Effector memory CD4-positive, alpha-beta T cell (primary cell): ENCODE results near the gene CFAP99.

ENCODE experiments used
- DNase-seq, 3 donors: peaks; one replicate each; pipeline ENCODE4 v3.0.0-alpha.2; 2020
- H3K27ac ChIP-seq: 2 replicates; pipeline ENCODE4 v1.7.0; 2013; ENCODE audit warnings: mild to moderate bottlenecking, low read length, moderate library complexity; ENCODE audit not compliant: insufficient read depth, poor library complexity, severe bottlenecking
- H3K27me3 ChIP-seq: replicated peaks from 2 replicates; pipeline ENCODE4 v1.7.0; 2013; ENCODE audit warnings: mild to moderate bottlenecking, low read length; ENCODE audit not compliant: insufficient read depth, control insufficient read depth, poor library complexity, severe bottlenecking
- H3K36me3 ChIP-seq: 2 replicates; pipeline ENCODE4 v1.7.0; 2013; ENCODE audit warnings: mild to moderate bottlenecking, low read length, moderate library complexity; ENCODE audit not compliant: control insufficient read depth, insufficient read depth
- H3K4me1 ChIP-seq: 2 replicates; pipeline ENCODE4 v1.7.0; 2013; ENCODE audit warnings: low read length, mild to moderate bottlenecking; ENCODE audit not compliant: control insufficient read depth, insufficient read depth, poor library complexity, severe bottlenecking
- H3K4me3 ChIP-seq: 2 replicates; pipeline ENCODE4 v1.7.0; 2013; ENCODE audit warnings: low read length, low read depth, mild to moderate bottlenecking; ENCODE audit not compliant: insufficient read depth, poor library complexity, severe bottlenecking
- H3K9me3 ChIP-seq: 2 replicates; pipeline ENCODE4 v1.7.0; 2013; ENCODE audit warnings: mild to moderate bottlenecking, low read length, moderate library complexity; ENCODE audit not compliant: control insufficient read depth

The CFAP99 gene

GRCh38 chr4:2417226-2417764 is 1.5 kb upstream of the CFAP99 start:
- no peaks in the 10 kb centered on the region for H3K36me3 ChIP-seq
- no peaks in the 10 kb centered on the region for H3K9me3 ChIP-seq
- H3K27me3 ChIP-seq = no peaks in the 10 kb centered on the region
- H3K27ac ChIP-seq = peak overlapping the region; percentile 50
- DNase-seq = no peak
- H3K4me1 ChIP-seq = peaks cover 48% of the 10 kb centered on the region
- H3K4me3 ChIP-seq = peak overlapping the region; percentile 81

GRCh38 chr4:2417765-2418649 is 748 bp upstream of the CFAP99 start, which contains the start of gene ZFYVE28:
Gene ZFYVE28 (minus strand): TSS chr4:2418645. CDS start chr4:2418323, 322 bp downstream.
- no peaks in the 10 kb centered on the region for H3K27me3 ChIP-seq
- no peak for DNase-seq
- no peaks in the 10 kb centered on the region for H3K9me3 ChIP-seq
- peaks cover 41% of the 10 kb centered on the region for H3K4me1 ChIP-seq
- H3K4me3 ChIP-seq = peak within 1 kb of the TSS; percentile 81
- H3K27ac ChIP-seq = peak within 1 kb of the TSS; percentile 92
- no peaks in the 10 kb centered on the region for H3K36me3 ChIP-seq

GRCh38 chr4:2419814-2420213 is 1.1 kb downstream of the CFAP99 start:
- H3K27ac ChIP-seq = peak overlapping the region; percentile 92
- H3K36me3 ChIP-seq = no peaks in the 10 kb centered on the region
- H3K27me3 ChIP-seq = no peaks in the 10 kb centered on the region
- H3K4me3 ChIP-seq = no peak overlapping the region
- no peak for DNase-seq
- H3K4me1 ChIP-seq = peaks cover 27% of the 10 kb centered on the region
- no peaks in the 10 kb centered on the region for H3K9me3 ChIP-seq

DNA sequence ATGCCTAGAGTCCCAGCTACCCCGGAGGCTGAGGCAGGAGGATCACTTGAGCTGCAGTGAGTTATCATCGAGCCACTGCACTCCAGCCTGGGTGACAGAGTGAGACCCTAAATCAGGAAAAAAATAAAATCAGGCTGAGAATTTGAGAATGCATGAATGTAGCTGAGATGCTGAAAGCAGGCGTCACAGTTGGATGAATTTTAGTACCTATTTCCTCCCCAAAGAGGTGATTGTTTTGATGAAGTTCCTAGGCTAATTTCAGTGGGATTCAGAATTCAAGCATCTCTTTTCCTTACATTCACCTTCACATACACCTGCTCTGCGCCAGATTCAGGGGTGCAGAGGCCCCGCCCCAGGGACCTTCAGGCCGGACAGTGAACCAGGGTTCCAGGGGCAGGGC is 3.2 kb downstream of the CFAP99 start:
- Histone ChIP-seq H3K9me3 (no peaks in the 10 kb centered on the region), H3K4me3 (no peak overlapping the region), H3K27me3 (no peaks in the 10 kb centered on the region), H3K4me1 (peaks cover 12% of the 10 kb centered on the region), H3K27ac (no peak overlapping the region), H3K36me3 (no peaks in the 10 kb centered on the region)
- no peak for DNase-seq

DNA sequence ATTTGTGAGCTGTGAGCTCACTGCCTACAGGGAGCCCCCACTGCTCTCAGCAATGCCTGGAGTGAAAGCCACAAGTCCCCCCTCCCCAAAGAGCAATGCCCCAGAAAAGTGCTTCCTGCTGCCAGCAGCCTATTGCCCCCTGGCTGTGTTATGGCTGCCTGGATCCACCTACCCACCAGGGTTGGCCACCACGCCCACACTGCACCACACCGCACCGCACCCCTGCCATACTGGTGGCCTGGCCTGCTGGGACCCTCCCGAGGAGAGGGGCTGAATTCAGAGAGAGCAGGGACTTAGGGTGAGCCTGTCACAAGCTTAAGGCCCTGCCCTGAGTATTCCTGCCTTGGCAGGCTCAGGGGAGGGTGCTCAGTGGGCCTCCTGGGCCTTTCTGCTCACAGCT is 4.3 kb downstream of the CFAP99 start:
- DNase-seq = no peak
- no peaks in the 10 kb centered on the region for H3K36me3 ChIP-seq
- H3K4me3 ChIP-seq = no peak overlapping the region
- H3K4me1 ChIP-seq = peaks cover 5% of the 10 kb centered on the region
- no peaks in the 10 kb centered on the region for H3K27me3 ChIP-seq
- H3K9me3 ChIP-seq = no peaks in the 10 kb centered on the region
- H3K27ac ChIP-seq = no peak overlapping the region

DNA sequence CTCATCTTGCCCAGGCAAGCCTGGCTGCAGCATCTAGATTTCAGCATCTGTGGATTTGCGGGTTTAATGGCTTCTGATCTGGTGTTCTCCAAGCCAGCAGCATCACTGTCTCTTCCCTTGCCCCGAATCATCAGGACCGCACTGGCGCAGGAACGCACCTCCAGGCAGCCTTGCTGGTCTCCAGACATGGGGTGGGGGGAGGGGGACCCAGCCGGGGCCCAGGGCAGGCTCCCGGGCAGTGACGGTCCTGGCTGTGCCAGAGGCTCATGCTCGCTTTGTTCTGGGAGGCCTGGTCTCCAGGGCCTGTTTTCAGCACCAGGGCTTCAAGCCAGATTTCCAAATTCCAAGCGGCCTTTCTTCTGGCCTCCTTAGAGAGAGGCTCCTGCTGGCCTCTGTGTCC is 4.9 kb downstream of the CFAP99 start:
- no peak overlapping the region for H3K27ac ChIP-seq
- no peak overlapping the region for H3K4me3 ChIP-seq
- peaks cover 5% of the 10 kb centered on the region for H3K4me1 ChIP-seq
- H3K9me3 ChIP-seq = no peaks in the 10 kb centered on the region
- no peaks in the 10 kb centered on the region for H3K36me3 ChIP-seq
- H3K27me3 ChIP-seq = no peaks in the 10 kb centered on the region
- DNase-seq = no peak

DNA sequence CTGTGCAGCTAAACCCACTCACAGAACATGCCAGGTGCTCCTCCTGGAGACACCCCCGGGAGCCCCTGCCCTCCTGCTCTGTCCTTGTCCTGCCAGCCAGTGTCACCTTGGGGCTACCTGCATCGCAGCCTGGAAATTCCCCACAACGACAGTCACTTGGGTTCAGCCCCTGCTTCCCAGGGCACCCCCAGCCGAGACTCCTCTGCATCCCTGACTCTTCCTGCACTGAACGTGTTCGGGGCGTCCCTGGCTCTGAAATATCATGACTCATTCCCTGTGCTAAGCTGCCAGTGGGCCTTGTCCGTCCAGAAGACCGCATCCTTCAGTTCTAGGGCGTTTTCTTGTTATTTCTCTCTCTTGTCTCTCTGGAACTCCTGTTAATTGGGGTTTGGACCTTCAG is 5.8 kb downstream of the CFAP99 start:
- H3K4me1 ChIP-seq = peaks cover 1% of the 10 kb centered on the region
- H3K36me3 ChIP-seq = no peaks in the 10 kb centered on the region
- no peaks in the 10 kb centered on the region for H3K9me3 ChIP-seq
- no peak for DNase-seq
- no peak overlapping the region for H3K4me3 ChIP-seq
- H3K27me3 ChIP-seq = no peaks in the 10 kb centered on the region
- H3K27ac ChIP-seq = no peak overlapping the region

DNA sequence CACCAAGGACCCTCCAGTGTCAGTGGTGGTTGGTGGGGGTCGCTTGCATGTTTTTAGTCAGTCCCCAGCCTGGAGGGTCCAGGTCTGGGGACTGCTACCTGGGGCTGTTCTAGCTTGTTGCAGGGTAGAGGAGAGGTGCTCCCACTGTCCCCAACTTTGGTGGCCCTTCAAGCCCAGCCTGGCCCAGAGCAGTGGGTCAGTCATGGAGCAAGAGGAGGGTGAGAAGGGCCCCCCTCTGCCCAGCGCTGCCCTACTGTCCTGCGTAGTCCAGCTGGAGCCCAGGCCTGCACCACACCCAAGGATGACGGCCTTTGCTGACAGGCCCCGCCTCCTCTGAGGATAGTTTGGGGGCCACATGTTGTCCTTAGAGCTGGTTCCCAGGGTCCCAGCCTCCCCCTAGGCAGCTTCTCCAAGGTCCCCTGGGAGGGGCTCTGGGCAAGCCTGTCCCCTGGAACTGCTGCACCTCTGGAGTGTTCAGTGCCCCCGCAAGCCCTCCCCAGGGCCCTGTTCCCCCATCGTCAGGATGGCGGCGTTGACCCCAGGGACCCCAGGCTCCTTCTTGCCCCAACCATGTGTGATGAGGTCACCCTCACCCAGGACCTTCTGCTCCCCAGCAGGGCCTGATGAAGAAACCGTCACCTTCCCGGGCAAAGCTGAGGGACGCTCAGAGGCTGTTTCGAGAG is 6.8 kb downstream of the CFAP99 start:
- no peak overlapping the region for H3K27ac ChIP-seq
- no peak for DNase-seq
- H3K4me1 ChIP-seq = no peaks in the 10 kb centered on the region
- H3K9me3 ChIP-seq = no peaks in the 10 kb centered on the region
- H3K4me3 ChIP-seq = no peak overlapping the region
- H3K36me3 ChIP-seq = no peaks in the 10 kb centered on the region
- no peaks in the 10 kb centered on the region for H3K27me3 ChIP-seq

GRCh38 chr4:2426069-2426397 is 7.3 kb downstream of the CFAP99 start:
- Histone ChIP-seq H3K4me1 (no peaks in the 10 kb centered on the region), H3K9me3 (no peaks in the 10 kb centered on the region), H3K27me3 (no peaks in the 10 kb centered on the region), H3K4me3 (no peak overlapping the region), H3K27ac (no peak overlapping the region), H3K36me3 (no peaks in the 10 kb centered on the region)
- DNase-seq = no peak

GRCh38 chr4:2426711-2427275 is 8.0 kb downstream of the CFAP99 start:
- no peak overlapping the region for H3K27ac ChIP-seq
- no peaks in the 10 kb centered on the region for H3K36me3 ChIP-seq
- H3K9me3 ChIP-seq = no peaks in the 10 kb centered on the region
- H3K27me3 ChIP-seq = no peaks in the 10 kb centered on the region
- H3K4me1 ChIP-seq = no peaks in the 10 kb centered on the region
- DNase-seq = no peak
- H3K4me3 ChIP-seq = no peak overlapping the region
